Body of pancreas (tissue), 4 donors: ENCODE results near the gene TSPEAR. TPM values are rescaled to one million over a fixed set of nuclear protein-coding genes. Genes with fewer than 3 reads are reported as not detected.
A peak's percentile ranks its signal among the peaks of the same experiment; 100 is the strongest.

Experiments used
- ATAC-seq: fragments of 150-250 bp; one replicate; pipeline ENCODE4 v1.9.1; 2016
- DNase-seq, 4 donors: peaks; one replicate each; pipeline ENCODE4 v3.0.0-alpha.2; 2019
- H3K27ac ChIP-seq, 4 donors: fragments of 200-600 bp; sonication (generic); 1 replicate in 3 of 4; 2 replicates in 1 of 4; pipeline versions ENCODE4 v1.5.1 to v1.6.1; 2016 to 2019; ENCODE audit warnings: mild to moderate bottlenecking in 1 of 4, mixed read lengths in 1 of 4, moderate library complexity in 1 of 4
- H3K27me3 ChIP-seq, 2 donors: fragments of 200-600 bp; sonication (generic); one replicate each; pipeline ENCODE4 v1.6.0; 2016; ENCODE audit warnings: mild to moderate bottlenecking in 1 of 2
- H3K36me3 ChIP-seq, 2 donors: fragments of 200-600 bp; sonication (generic); replicated peaks in 1 of 2; 2 replicates each; pipeline ENCODE4 v1.5.1; 2016; ENCODE audit warnings: low read depth in 2 of 2; ENCODE audit not compliant: insufficient read depth in 1 of 2
- H3K4me1 ChIP-seq: fragments of 200-600 bp; sonication (generic); one replicate; pipeline ENCODE4 v1.6.0; 2016
- H3K4me3 ChIP-seq, 2 donors: fragments of 200-600 bp; sonication (generic); 1 replicate in 1 of 2; 2 replicates in 1 of 2; pipeline ENCODE4 v1.5.1; 2016 to 2019
- H3K9me3 ChIP-seq, 3 donors: fragments of 200-600 bp; sonication (generic); 1 replicate in 2 of 3; 2 replicates in 1 of 3; pipeline ENCODE4 v1.5.1; 2016
- CTCF ChIP-seq, 7 experiments: fragments of 450-650 bp in 4 of 7; fragments of 200-600 bp in 3 of 7; sonication (generic) in 3 of 7; IDR thresholded peaks; one replicate each; pipeline ENCODE4 v1.5.1; 2016 to 2019; ENCODE audit warnings: antibody characterized with exemption in 7 of 7
- POLR2A ChIP-seq, 3 donors: fragments of 450-650 bp; IDR thresholded peaks; one replicate each; pipeline ENCODE4 v1.6.1; 2016; ENCODE audit warnings: antibody characterized with exemption in 3 of 3, mild to moderate bottlenecking in 2 of 3
- WGBS, 2 donors: methylation state at CpG; one replicate each; pipeline ENCODE4 v1.1.5; 2017; 5-methylcytosine and 5-hydroxymethylcytosine counted together
- intact Hi-C: fragments of 100-400 bp; cut with DNase I; formaldehyde crosslinking; loops from one replicate; pipeline ENCODE4 v1.15.1; 2023
- total RNA-seq, 2 donors: library from RNA; depleted of rRNA; stranded (reverse); fragments of >200 nt; gene quantifications; one replicate each; pipeline ENCODE4 v1.1.0, GENCODE V29; 2016

The TSPEAR gene
- total RNA-seq, 2 donors from 2014 or later = 0.52 TPM; not detected in 1

GRCh38 chr21:44657635-44658540 is 53.5 kb downstream of the TSPEAR start, which contains the start of gene KRTAP12-3:
Gene KRTAP12-3, plus strand, starts transcription at chr21:44657932. Its CDS starts 48 bp downstream, at chr21:44657980.
- no peak for ATAC-seq
- no peak within 1 kb of the TSS for H3K4me3 ChIP-seq
- no peaks in the 10 kb centered on the region for H3K4me1 ChIP-seq
- peaks cover 0 to 6% (median 4%) of the 10 kb centered on the region in 3 donors for H3K9me3 ChIP-seq
- intact Hi-C loops = no loop called here
- TF ChIP-seq CTCF (IDR thresholded peaks at IDR 0.05) (no peak), POLR2A (IDR thresholded peaks at IDR 0.05) (no peak)
- no peaks in the 10 kb centered on the region for H3K36me3 ChIP-seq
- WGBS, 2 donors = 66 to 69% methylated on average over 24 to 26 of the region's 26 CpGs
- DNase-seq = no peak
- H3K27ac ChIP-seq = no peak within 1 kb of the TSS
- no peaks in the 10 kb centered on the region for H3K27me3 ChIP-seq

GRCh38 chr21:44656868-44657267 is 54.5 kb downstream of the TSPEAR start:
- no peak overlapping the region for H3K4me3 ChIP-seq
- no peaks in the 10 kb centered on the region for H3K36me3 ChIP-seq
- no peaks in the 10 kb centered on the region for H3K4me1 ChIP-seq
- intact Hi-C loops = no loop called here
- no peak overlapping the region for H3K27ac ChIP-seq
- ATAC-seq = no peak
- no peaks in the 10 kb centered on the region for H3K27me3 ChIP-seq
- DNase-seq = no peak
- H3K9me3 ChIP-seq = peaks cover 0 to 6% (median 0%) of the 10 kb centered on the region in 3 donors
- WGBS, 2 donors = 21 to 29% methylated on average over 1 of the region's 1 CpG
- no peak for TF ChIP-seq POLR2A (IDR thresholded peaks at IDR 0.05)
- no peak for TF ChIP-seq CTCF (IDR thresholded peaks at IDR 0.05)

- Histone ChIP-seq H3K27ac (no peak within 1 kb of the TSS), H3K4me3 (no peak within 1 kb of the TSS), H3K27me3 (no peaks in the 10 kb centered on the region), H3K9me3 (peaks cover 0 to 6% (median 0%) of the 10 kb centered on the region in 3 donors), H3K4me1 (no peaks in the 10 kb centered on the region), H3K36me3 (no peaks in the 10 kb centered on the region)
- 45 to 51% methylated on average over 7 to 8 of the region's 9 CpGs for WGBS, 2 donors
- TF ChIP-seq CTCF (IDR thresholded peaks at IDR 0.05) = no peak
- TF ChIP-seq POLR2A (IDR thresholded peaks at IDR 0.05) = no peak
- no peak for DNase-seq
- ATAC-seq = no peak
- intact Hi-C loops = no loop called here
Observed at GRCh38 chr21:44654576-44655175, 56.7 kb downstream of the TSPEAR start, which contains the start of gene KRTAP12-4. Gene KRTAP12-4, minus strand, starts transcription at chr21:44654659. Its CDS starts 45 bp downstream, at chr21:44654614.

- no peak overlapping the region for H3K4me3 ChIP-seq
- H3K9me3 ChIP-seq = peaks cover 0 to 6% (median 0%) of the 10 kb centered on the region in 3 donors
- ATAC-seq (no peak), DNase-seq (peak in 1 of 4 donors; percentile 14)
- WGBS, 2 donors = 65 to 77% methylated on average over 15 to 17 of the region's 17 CpGs
- no peak overlapping the region for H3K27ac ChIP-seq
- no peaks in the 10 kb centered on the region for H3K36me3 ChIP-seq
- intact Hi-C loops = no loop called here
- no peaks in the 10 kb centered on the region for H3K27me3 ChIP-seq
- TF ChIP-seq CTCF (IDR thresholded peaks at IDR 0.05) (no peak), POLR2A (IDR thresholded peaks at IDR 0.05) (no peak)
- no peaks in the 10 kb centered on the region for H3K4me1 ChIP-seq
Observed at GRCh38 chr21:44653656-44654575, 57.5 kb downstream of the TSPEAR start.
